A549 treated with DMSO at 1 μM for 4 hours (cell line): Measurements from ENCODE around the gene RPL15. TPM values are rescaled to one million over a fixed set of nuclear protein-coding genes. Genes with fewer than 3 reads are reported as not detected.

Experiments used
- total RNA-seq: library from RNA; stranded (reverse); fragments of 200-300 nt; extraction: Qiagen RNA extraction; gene quantifications from 5 replicates; pipeline ENCODE4 v1.2.3, GENCODE V29; 2022; ENCODE audit warnings: low read depth

The RPL15 gene
- total RNA-seq: 2,840 to 3,641 TPM (median 2,893 TPM) in 5 replicates

GRCh38 chr3:23916886-23917678 lies at the start of gene RPL15, which contains the start of gene NKIRAS1:
Gene RPL15, plus strand, starts transcription at chr3:23917132. Its CDS starts 728 bp downstream, at chr3:23917860.
Gene NKIRAS1, minus strand, starts transcription at chr3:23916990. Its CDS starts 6,086 bp downstream, at chr3:23910904.

GRCh38 chr3:23944861-23945662 lies 28.1 kb downstream of the RPL15 start, which contains the start of gene NR1D2:
Gene NR1D2, plus strand, starts transcription at chr3:23945286. Its CDS starts 293 bp downstream, at chr3:23945579.

Other genes starting within 250 kb of the RPL15 start
- 90.6 to 109 TPM (median 97.4 TPM) in 5 replicates for gene UBE2E1, start 111.2 kb upstream of the RPL15 start, total RNA-seq
- gene NKIRAS1, start 142 bp upstream of the RPL15 start, total RNA-seq: 9.0 to 10.8 TPM (median 9.4 TPM) in 5 replicates
- 6.2 to 8.6 TPM (median 7.3 TPM) in 5 replicates for gene NR1D2, start 28.2 kb downstream of the RPL15 start, total RNA-seq